NCI-H226 (cell line): ENCODE measurements around the gene ASCL3.
"Not testable (repeated sequence)": the region's sequence is repeated elsewhere in the genome, so short reads cannot be mapped to it uniquely, and the experiment has no call there.

ENCODE experiments used
- DNase-seq: peaks from one replicate; pipeline ENCODE4 v3.0.0-alpha.2; 2015

The ASCL3 gene

GRCh38 chr11:8942518-8943066, at the start of gene ASCL3:
ASCL3 (minus strand) TSS chr11:8943016; CDS start chr11:8938161, 4,855 bp downstream.
- DNase-seq: no peak

- peak; percentile 23 for DNase-seq
These were observed 46.6 kb upstream of the ASCL3 start for GRCh38 chr11:8989453-8989852.

GRCh38 chr11:8988329-8989234, 45.8 kb upstream of the ASCL3 start:
- DNase-seq: peak; percentile 36

GRCh38 chr11:8987446-8987845, 44.6 kb upstream of the ASCL3 start:
- no peak for DNase-seq

- not testable (repeated sequence) for DNase-seq
These were observed 44.0 kb upstream of the ASCL3 start for GRCh38 chr11:8986772-8987171.

- DNase-seq: no peak
These were observed 42.6 kb upstream of the ASCL3 start for GRCh38 chr11:8985462-8985861.

- DNase-seq: no peak
These were observed 40.7 kb upstream of the ASCL3 start for GRCh38 chr11:8983552-8983951.

- no peak for DNase-seq
These were observed 37.7 kb upstream of the ASCL3 start for GRCh38 chr11:8980485-8980884.

- not testable (repeated sequence) for DNase-seq
These were observed 36.5 kb upstream of the ASCL3 start for GRCh38 chr11:8979365-8979764.

GRCh38 chr11:8973121-8973520, 30.3 kb upstream of the ASCL3 start:
- no peak for DNase-seq

GRCh38 chr11:8971924-8972316, 29.1 kb upstream of the ASCL3 start:
- no peak for DNase-seq

- no peak for DNase-seq
These were observed 28.5 kb upstream of the ASCL3 start for GRCh38 chr11:8971196-8971923.

GRCh38 chr11:8967184-8967583, 24.4 kb upstream of the ASCL3 start:
- DNase-seq: no peak

GRCh38 chr11:8964324-8965320, 21.8 kb upstream of the ASCL3 start, which contains the start of gene TMEM9B:
TMEM9B (minus strand) TSS chr11:8964442; CDS start chr11:8964313, 129 bp downstream.
- peak; percentile 96 for DNase-seq

GRCh38 chr11:8963569-8964323, 20.9 kb upstream of the ASCL3 start:
- DNase-seq: peak; percentile 83

GRCh38 chr11:8962841-8963240, 20.0 kb upstream of the ASCL3 start:
- DNase-seq: no peak

GRCh38 chr11:8961401-8961800, 18.6 kb upstream of the ASCL3 start:
- no peak for DNase-seq

- DNase-seq: peak; percentile 60
These were observed 16.8 kb upstream of the ASCL3 start for GRCh38 chr11:8959546-8960166.

- no peak for DNase-seq
These were observed 14.0 kb upstream of the ASCL3 start for GRCh38 chr11:8956860-8957259.

- DNase-seq: no peak
These were observed 6.1 kb upstream of the ASCL3 start for GRCh38 chr11:8948886-8949285.
